ENCODE measurements around the gene ZNF165.

- TF ChIP-seq CTCF (IDR thresholded peaks at IDR 0.05; ENCODE audit: insufficient read depth, low read length, poor library complexity, severe bottlenecking) (no peak), EZH2phosphoT487 (conservative IDR thresholded peaks at IDR 0.05; ENCODE audit: low read length) (no peak)
Measured at GRCh38 chr6:28111964-28112363, 31.6 kb downstream of the ZNF165 start.

All from SU-DHL-6 (cell line).